ENCODE results near the gene CCDC50.

CCDC50 gene

DNA sequence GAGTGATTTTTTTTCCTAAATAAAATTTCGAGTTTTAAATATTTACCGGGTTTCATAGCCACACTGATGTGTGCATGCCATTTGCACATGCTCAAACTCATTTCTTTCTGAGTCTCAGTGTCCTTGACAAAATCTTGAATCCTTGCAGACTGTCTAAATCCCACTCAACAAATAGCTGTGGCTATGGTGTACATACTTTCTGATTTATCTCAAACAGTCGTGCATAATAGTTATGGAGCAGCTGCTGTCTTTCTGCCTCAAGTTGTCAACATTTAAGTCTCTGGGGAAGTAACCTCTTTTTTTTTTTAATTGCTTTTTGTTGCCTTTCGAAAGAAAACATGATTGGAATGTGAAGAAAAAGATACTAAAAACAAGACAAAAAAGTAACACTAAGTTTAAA, 53.9 kb downstream of the CCDC50 start:
- no peak for DNase-seq

DNA sequence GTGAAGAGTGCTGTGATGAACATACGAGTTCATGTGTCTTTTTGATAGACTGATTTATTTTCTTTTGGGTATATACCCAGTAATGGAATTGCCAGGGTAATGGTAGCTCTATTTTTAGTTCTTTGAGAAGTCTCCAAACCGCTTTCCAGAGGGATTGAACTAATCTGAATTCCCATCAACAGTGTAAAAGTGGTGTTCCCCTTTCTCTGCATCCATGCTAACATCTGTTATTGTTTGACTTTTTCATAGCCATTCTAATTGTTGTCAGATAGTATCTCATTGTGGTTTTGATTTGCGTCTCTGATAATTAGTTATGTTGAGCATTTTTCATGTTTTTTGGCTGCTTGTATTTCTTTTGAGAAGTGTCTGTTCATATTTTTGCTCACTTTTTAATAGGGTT, 55.9 kb downstream of the CCDC50 start:
- no peak for DNase-seq

DNA sequence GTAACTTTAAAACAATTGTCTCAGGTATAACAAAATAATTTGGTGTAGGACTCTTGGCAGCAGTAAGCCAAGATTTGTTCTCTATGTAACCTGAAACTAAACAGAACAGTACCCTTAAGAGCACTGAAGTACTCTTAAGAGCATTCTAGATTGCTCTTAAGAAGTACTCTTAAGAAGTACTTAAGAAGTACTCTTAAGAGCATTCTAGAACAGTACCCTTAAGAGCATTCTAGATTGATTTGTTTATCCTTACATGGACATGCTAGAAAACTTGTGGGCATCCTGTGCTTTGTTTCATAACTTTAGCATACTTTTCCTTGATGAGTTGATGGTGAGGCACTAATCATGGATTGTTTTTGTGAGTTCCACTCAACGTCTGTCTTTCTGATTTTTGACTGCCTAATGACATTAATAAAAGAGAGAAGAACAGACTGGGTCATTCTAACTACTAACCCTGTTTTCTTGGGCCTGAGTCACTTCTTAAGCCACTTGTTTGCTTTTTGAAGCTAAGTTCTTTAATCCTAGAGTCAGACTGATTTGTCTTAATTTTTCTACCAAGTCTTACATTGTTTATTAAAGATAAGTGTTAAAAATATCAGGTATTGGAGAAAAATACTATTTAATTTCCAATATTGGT, 58.4 kb downstream of the CCDC50 start:
- DNase-seq = no peak

DNA sequence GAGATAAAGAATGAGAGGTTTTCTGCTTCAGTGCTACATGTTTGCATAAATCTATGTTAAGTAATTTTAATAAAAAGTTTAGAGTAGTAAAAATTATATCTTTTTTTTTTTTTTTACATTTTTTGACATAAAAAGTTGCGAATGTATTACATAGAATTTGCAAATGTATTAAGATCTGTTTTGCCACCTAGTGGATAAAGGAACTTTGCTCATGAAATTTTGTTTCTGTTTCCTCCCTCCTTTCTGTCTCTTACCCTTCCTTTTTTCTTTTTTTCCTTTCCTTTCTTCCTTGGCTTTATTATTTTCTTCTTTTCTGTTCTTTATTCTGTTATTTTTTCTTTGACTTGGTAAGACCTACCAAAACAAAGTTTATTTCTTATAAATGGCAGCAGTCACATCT, 59.6 kb downstream of the CCDC50 start:
- DNase-seq = no peak

DNA sequence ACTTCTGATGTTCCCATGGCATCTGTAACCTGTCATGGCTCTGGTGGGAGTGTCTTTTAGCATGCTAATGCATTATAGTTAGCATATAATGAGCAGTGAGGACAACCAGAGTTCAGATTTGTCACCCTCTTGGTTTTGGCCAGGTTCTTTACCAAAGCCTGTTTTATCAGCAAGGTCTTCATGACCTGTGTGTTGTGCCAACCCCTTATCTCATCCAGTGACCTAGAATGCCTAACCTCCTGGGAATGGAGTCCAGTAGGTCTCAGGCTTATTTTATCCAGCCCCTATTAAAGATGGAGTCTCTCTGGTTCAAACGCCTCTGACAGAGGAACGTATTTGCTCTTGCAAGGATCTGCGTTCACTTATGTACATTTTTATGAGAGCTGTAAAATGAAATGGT, 61.4 kb downstream of the CCDC50 start:
- DNase-seq = no peak

DNA sequence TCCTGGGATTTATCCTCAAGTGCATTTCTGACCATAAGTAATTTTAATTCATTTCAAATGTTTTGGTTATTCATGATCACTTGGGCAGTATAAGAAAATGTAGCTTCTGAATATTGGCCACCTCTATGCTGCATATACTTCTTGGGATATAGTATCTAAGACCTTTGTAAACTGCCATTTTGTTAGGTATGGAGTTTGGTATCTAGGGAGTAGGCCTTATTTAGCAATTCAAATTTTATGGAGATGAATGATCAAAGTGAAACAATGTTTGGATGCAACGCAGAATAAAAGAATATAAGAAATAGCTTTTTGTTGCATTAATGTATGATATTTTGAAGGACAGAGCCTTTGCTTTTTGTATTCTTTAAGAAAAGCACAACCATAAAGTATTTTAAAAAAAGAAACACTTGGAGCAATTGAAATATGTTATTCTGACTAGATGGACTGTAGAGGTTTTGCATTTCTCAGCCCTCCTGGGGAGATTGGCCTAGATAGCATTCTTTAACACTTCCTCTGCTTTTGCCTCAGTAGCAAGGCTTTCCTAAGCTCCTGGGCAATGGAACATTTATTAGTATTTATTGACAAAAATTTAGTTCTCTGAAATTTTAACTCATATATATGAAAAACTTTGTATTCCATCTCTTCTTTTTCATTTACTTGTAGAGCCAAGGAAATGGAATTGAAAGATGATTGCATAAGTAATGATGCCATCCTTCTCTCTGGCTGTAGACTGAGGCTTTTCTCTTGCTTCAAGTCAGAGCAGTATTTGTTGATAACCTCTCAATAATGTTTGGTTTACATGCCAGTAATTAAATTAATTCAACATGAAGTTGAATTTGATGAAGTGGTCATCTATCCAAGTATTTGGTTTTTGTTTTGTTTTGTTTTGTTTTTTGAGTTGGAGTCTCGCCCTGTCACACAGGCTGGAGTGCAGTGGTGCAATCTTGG, 62.9 kb downstream of the CCDC50 start:
- no peak for DNase-seq

DNA sequence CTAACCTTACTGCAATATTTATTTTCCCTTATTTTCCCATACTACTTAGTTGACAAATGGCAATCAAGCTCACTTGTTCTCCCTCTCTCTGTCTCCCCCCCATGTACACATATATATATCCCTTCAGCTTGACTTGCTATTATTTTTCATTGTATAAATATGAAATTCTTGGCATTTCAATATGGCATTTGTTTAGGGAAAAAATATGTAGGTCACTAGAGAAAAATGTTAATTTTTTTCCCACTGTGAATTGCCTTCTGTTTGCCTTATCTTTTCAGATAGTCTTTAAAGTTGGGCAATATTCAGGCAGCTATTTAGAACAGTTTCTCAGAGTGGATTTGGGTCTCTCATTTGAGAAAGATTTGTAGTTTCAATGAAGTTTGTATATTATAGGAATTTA, 64.0 kb downstream of the CCDC50 start:
- DNase-seq = no peak

DNA sequence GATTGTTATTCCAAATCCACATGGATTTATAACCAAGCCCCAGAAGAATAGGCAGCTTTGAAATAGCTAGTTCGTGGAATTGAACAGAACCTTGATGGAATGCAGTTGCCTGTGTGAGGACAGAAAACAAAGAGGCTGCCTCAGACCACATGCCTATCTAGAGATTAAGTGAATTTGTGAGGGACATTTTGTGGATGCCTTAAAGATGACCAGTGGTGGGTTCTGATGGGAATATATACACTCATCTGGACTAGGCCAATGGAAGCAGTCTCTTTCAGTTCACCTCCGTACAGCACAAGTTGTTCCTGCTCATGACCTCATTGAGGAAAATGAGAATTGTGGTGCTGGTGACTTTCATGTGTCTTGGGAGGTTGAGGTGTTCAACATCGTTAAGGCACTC, 68.6 kb downstream of the CCDC50 start:
- DNase-seq = no peak

DNA sequence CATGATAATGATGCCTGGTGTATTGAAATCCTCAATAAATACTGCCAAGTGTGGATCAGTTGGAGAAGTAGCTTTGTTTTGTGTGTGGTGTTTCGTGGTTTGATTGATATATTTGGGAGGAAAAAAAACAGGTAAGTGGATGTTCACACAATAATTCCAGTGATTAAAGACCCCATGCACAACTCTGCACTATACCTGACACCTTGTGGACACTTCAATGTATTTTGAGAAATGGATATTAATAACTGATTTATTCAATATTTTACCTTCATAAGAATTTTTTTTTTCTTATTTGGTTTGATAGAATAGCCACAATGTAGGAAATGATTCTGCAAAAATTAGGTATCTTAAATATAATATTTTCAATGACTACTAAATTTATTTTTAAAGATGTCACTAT, 69.4 kb downstream of the CCDC50 start:
- no peak for DNase-seq

DNA sequence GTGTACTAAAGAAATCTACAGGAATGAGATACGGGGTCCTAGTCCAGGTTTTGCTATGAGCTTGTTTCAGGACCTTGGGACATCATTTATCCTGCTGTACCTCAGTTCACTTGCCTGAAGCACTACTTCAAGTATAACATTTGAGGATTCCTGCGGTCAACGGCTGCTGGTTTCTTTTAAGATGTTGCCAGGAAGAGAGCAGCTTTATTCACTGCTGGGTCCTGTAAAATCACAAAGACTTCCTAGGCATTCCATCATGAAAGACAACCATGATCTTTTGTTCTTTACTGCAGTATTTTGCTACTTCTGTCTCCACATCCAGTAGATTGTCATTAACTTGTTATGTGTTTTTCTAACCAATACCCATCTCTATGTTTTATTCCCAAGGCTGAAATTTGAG, 70.7 kb downstream of the CCDC50 start:
- no peak for DNase-seq

DNA sequence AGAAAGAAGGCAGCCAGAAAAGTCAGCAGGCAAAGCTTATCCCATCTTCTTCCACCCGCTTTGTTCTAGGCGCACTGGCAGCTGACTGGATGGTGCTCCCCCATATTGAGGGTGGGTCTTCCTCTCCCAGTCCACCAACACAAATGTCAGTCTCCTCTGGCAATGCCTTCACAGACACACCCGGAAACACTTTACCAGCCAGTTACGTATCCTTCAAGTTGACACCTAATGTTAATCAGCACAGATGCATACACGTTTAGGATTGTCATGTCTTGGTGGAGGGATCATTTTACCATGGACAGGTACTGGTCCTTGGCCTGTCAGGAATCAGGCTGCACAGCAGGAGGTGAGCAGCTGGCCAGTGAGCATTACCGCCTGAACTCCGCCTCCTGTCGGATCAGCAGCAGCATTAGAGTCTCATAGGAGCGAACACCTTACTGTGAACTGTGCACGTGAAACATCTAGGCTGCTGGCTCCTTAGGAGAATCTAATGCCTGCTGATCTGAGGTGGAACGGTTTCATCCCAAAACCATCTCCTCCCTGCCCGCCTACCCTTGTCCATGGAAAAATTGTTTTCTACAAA, 72.7 kb downstream of the CCDC50 start:
- no peak for DNase-seq

DNA sequence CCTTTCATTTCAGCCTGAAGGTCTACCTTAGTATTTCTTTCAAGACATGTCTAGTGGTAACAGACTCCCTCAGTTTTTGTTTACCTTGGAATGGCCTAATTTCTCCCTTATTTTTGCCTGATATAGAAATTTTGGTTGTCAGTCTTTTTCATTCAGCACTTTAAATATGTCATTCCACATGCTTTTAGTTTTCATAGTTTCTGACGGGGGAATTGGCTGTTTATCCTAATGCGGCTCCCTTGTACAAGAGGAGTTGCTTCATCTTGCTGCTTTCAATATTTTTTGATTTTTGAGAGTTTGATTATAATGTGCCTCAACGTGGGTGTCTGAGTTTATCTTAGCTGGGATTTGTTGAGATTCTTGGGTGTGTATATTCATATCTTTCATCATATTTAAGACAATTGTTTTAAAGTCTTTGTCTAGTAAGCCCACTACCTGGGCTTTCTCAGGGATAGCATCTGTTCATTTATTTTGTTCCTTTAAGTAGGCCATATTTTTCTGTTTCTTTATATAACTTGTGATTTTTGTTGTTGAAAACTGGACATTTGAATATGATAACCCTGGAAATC, 80.7 kb downstream of the CCDC50 start:
- no peak for DNase-seq

DNA sequence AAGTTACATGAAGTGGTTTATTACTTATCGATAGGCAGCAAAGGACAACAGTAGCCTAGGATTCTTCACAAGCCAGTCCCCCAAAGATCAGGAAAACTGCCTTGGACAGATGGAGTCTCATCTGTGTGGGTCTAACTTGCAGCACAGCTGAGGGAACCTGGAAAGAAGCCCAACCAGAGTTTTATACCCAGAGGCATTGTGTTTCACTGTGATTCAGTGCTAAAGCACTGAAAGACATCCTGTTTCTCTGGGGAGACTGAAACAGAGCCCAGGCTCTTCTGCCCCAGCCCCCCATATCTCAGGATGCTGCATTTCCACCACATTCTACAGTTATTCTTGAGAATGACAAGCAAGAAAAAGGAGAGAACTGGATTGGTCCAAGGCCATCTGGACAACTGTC, 83.6 kb downstream of the CCDC50 start:
- no peak for DNase-seq

DNA sequence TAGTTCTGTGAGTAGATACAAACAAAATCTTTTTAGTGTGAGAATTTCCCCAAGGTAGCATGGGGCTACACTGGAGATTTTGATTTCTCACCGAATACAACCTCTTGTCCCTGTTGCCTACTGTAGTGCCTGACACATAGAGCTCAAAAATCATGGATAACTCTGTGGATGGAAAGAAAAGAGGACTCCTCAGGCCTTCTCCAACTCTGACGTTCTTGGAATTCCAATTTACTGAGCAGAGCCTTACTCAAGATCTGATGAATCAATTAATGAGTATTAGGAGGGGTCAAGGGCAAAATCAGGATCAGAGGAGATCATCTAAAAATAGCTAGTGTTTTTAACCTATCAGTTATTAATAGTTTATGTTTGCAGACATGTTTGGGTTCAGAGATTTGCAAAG, 85.1 kb downstream of the CCDC50 start:
- DNase-seq = no peak

DNA sequence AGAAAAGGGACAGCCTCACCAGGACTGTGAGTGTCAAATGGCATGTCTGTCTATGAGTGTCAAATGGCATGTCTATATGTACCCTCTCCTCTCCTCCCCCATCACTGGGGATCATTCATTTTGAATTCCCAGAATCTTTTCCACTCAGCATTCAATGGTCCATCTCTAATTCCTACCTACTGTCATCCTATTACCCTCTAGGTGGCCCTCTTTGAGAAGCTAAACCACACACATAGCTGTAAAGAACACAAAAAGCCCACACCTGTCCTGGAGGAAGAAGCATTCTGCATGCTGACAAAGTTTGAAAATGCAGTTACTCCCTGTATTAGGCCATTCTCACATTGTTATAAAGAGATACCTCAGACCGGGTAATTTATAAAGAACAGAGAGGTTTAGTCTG, 85.5 kb downstream of the CCDC50 start:
- no peak for DNase-seq

DNA sequence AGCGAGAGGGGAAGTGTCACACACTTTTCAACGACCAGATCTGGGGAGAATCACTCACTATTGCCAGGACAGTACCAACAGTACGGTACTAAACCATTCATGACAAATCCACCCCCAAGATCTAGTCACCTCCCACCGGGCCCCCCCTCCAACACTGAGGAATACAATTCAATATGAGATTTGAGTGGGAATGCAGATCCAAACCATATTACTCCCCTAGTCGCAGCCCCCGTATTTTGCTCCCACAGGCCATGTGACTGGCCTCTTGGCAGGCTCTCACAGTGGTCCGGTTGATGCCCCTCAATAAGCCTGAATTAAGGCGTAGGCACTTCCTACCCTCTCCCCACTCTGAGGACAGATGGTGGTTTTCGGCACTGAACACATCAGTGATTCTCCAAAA, 86.4 kb downstream of the CCDC50 start:
- no peak for DNase-seq

DNA sequence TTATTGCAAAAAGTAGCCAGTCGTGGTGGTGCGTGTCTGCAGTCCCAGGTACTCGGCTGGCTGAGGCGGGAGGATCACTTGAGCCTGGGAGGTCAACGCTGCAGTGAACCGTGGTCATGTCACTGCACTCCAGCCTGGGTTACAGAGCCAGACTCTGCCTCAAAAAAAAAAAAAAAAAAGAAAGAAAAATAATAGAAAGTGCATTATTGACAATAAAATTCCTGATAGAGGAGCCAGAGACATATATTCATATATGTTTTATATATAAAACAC, 88.2 kb downstream of the CCDC50 start:
- DNase-seq = no peak

DNA sequence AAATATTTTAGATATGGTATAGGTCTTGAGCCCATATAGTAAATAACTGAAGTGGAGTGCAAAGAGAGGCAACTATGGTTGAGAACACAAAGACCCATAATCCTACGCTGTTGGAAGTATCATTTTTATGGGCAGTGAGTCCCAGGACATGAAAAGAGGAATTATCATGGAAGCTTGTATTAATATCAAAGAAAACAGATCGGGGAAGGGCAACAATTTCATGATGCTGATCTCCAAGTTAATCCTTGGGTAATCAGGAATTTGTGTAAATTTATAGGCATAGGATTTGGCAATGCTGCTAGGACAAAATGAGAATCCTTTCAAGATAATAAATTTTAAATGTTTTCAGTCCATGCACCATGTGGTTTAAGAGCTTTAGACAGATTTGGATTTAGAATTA, 91.6 kb downstream of the CCDC50 start:
- no peak for DNase-seq

DNA sequence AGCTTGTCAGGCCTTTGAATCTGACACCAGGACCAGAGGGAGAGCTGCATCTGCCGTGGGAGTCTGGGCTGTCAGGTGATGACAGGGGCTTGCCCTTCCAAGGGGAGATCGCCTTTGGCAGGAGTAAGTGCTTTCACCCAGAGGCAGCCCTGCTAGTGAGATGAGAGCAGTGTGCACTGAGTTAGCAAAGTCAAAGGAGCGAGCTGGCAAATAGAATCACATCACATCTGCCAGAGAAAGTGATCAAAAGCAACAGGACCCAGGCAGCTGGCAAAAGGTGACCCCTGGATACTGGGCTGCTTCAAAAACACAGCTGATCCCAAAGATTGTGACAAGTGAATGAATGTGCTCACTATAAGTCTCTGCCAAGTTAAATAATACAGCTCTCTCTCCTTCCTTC, 95.7 kb downstream of the CCDC50 start:
- no peak for DNase-seq

DNA sequence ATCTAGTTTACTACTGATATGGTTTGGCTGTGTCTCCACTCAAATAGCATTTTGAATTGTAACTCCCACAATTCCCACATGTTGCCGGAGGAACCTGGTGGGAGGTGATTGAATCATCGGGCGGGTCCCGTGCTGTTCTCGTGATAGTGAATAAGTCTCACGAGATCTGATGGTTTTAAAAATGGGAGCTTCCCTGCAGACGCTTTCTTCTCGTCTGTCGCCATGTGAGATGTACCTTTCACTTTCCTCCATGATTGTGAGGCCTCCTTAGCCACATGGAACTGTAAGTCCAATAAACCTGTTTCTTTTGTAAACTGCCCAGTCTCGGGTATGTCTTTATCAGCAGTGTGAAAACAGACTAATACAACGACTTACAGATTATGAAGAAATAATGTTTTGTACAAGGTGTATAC, 96.1 kb downstream of the CCDC50 start:
- DNase-seq = no peak

DNA sequence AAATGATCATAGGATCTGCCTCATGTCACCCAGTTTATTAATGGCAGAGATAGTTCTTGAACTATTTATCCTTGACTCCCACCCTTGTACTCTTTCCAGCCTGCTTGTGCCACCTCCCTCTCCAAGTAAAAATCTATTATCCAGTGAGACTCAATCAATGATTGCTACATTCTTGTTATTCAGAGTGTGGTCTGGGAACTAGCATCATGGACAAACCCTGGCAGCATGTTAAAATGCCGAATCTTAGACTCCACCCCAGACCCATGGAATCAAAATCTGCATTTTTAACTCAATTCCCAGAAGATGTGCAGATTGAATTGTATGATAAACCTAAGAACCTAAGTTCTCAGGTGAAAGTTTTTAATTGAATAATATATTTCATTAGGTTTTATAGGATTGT, 97.1 kb downstream of the CCDC50 start:
- no peak for DNase-seq

DNA sequence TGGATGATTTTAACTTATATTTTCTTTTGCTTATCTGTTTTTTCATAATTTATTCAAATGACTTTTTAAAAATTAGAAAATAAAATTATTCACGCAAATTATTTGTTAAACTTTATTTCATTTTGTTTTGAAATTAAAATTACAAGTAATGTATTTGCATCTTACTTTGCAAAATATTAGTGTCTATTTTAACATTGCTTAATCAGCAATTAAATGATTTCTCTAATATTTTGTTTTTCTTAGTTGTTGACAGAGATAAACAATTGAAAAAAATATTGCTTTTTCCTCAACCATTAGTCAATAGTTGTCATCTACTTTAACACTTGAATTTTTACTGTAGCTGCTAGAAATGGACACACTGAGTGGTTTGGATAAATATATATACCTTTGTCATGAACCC, 99.0 kb downstream of the CCDC50 start:
- DNase-seq = no peak

DNA sequence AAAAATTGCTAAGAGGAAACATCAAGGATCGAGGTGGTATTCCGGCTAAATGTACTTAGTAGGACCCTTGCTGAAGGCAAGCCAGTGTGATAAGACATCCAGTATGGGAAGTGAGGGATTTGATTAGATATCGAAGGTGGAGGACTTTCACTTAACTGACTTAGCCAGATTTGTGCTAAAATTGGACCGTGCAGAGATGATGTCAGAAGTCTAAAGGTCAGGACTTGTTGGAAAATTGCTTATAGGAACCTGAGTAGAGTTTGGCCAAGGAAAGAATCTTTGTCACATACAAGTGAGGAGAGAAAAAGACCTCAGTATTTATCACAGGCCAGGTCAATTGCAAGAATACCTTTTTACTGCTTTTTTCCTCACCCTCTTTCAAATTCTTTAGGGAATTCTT, 100.9 kb downstream of the CCDC50 start:
- DNase-seq = no peak

DNA sequence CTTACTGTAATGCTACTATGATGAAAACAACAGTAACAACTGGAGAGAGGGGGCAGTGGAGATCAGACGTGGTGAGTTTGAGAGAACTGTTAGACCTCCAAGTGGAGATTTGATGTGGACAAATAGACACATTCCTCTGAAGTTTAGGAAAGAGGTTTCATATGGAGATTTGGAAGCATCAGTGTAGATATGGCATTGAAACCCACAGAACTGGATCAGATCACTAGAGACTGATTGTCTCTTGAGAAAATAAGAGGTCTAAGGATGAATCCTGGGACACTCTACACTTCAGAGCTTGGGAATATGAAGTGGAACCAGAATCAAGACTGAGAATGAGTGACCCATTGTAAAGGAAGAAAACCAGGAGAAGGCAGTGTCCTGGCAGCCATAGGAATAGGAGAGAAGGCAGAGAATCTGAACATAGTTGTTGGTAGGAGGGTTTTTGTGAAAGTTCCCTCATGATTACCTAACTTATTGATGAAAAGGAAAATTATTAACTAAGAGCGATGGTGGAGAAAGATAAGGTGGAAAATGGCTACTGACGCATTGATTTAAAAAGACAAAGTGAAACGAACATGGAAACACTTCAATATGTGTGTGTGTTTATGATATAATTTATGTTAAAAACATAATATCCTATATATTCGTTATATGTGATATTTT, 102.1 kb downstream of the CCDC50 start:
- DNase-seq = no peak

Data from activated gamma-delta T cell (primary cell).